WERI-Rb-1 (cell line): ENCODE results near the gene DNM3.
"Not testable (repeated sequence)": the region's sequence is repeated elsewhere in the genome, so short reads cannot be mapped to it uniquely, and the experiment has no call there.

Experiments
- DNase-seq: peaks from one replicate; pipeline ENCODE4 v3.0.0-alpha.2; 2020
- H3K27ac ChIP-seq: fragments of 250-450 bp; sonication (Bioruptor Pico); 2 replicates; pipeline ENCODE4 v1.5.1; 2020; ENCODE audit warnings: mild to moderate bottlenecking, moderate library complexity
- H3K27me3 ChIP-seq: fragments of 250-450 bp; sonication (Bioruptor Pico); 2 replicates; pipeline ENCODE4 v1.5.1; 2021; ENCODE audit warnings: mild to moderate bottlenecking, low read depth, moderate library complexity; ENCODE audit not compliant: insufficient read depth, severe bottlenecking
- H3K36me3 ChIP-seq: fragments of 250-450 bp; sonication (Bioruptor Pico); 2 replicates; pipeline ENCODE4 v1.5.1; 2020; ENCODE audit warnings: mild to moderate bottlenecking, moderate library complexity
- H3K4me3 ChIP-seq: 2 replicates; pipeline ENCODE4 v1.5.1; 2011; ENCODE audit warnings: low read depth, mild to moderate bottlenecking, control low read depth, low read length
- H3K9me3 ChIP-seq: fragments of 250-450 bp; sonication (Bioruptor Pico); 2 replicates; pipeline ENCODE4 v1.5.1; 2021; ENCODE audit warnings: mild to moderate bottlenecking, moderate library complexity; ENCODE audit not compliant: severe bottlenecking
- CTCF ChIP-seq: IDR thresholded peaks from 2 replicates; pipeline ENCODE4 v1.5.1; 2011; ENCODE audit warnings: low read depth, mild to moderate bottlenecking, control low read depth, inconsistent platforms, low read length

The DNM3 gene

GRCh38 chr1:172431204-172431603 lies 589.9 kb downstream of the DNM3 start:
- TF ChIP-seq CTCF, result no peak
- H3K9me3 ChIP-seq, result no peaks in the 10 kb centered on the region
- H3K4me3 ChIP-seq, result no peak overlapping the region
- no peak overlapping the region for H3K27ac ChIP-seq
- peaks cover 4% of the 10 kb centered on the region for H3K27me3 ChIP-seq
- DNase-seq, result no peak
- H3K36me3 ChIP-seq, result no peaks in the 10 kb centered on the region

- Histone ChIP-seq H3K4me3 (no peak overlapping the region), H3K27me3 (peaks cover 4% of the 10 kb centered on the region), H3K9me3 (peaks cover 2% of the 10 kb centered on the region), H3K27ac (no peak overlapping the region), H3K36me3 (no peaks in the 10 kb centered on the region)
- DNase-seq, result no peak
- TF ChIP-seq CTCF, result no peak
Measured at GRCh38 chr1:172431721-172432192, 590.5 kb downstream of the DNM3 start.

GRCh38 chr1:172437183-172437582 lies 595.9 kb downstream of the DNM3 start:
- DNase-seq, H3K4me3 ChIP-seq, H3K36me3 ChIP-seq, H3K27ac ChIP-seq, H3K9me3 ChIP-seq, H3K27me3 ChIP-seq: not testable (repeated sequence)

GRCh38 chr1:172442404-172442803 lies 601.1 kb downstream of the DNM3 start:
- H3K27me3 ChIP-seq, result peaks cover 10% of the 10 kb centered on the region
- H3K36me3 ChIP-seq, result peaks cover 3% of the 10 kb centered on the region; the same call in 1 of the 2 replicates
- DNase-seq, result no peak
- no peak for TF ChIP-seq CTCF
- no peak overlapping the region for H3K4me3 ChIP-seq
- H3K9me3 ChIP-seq, result no peaks in the 10 kb centered on the region
- H3K27ac ChIP-seq, result no peak overlapping the region

GRCh38 chr1:172442843-172443565 lies 601.7 kb downstream of the DNM3 start:
- TF ChIP-seq CTCF, result no peak
- Histone ChIP-seq H3K36me3 (peaks cover 3% of the 10 kb centered on the region; the same call in 1 of the 2 replicates), H3K9me3 (no peaks in the 10 kb centered on the region), H3K27me3 (peaks cover 10% of the 10 kb centered on the region), H3K4me3 (peak overlapping the region; percentile 99), H3K27ac (no peak overlapping the region)
- DNase-seq, result no peak

- Histone ChIP-seq H3K27ac (peak within 1 kb of the TSS; percentile 72), H3K27me3 (peaks cover 11% of the 10 kb centered on the region)
Measured at GRCh38 chr1:172443666-172444453, 602.6 kb downstream of the DNM3 start, which contains the start of gene PIGC. PIGC (minus strand) TSS chr1:172444069; CDS start chr1:172442622, 1,447 bp downstream.

More at GRCh38 chr1:172443666-172444453, 602.6 kb downstream of the DNM3 start, which contains the start of gene PIGC:
- no peaks in the 10 kb centered on the region for H3K9me3 ChIP-seq
- peak within 1 kb of the TSS; percentile 99 for H3K4me3 ChIP-seq
- peak; percentile 97 for TF ChIP-seq CTCF
- H3K36me3 ChIP-seq, result peaks cover 3% of the 10 kb centered on the region; the same call in 1 of the 2 replicates
- peak; percentile 96 for DNase-seq
